Measurements from ENCODE around the gene FBXO24.

The FBXO24 gene

GRCh38 chr7:100629117-100629716, 43.1 kb downstream of the FBXO24 start:
- no peak overlapping the region for H3K4me3 ChIP-seq (ENCODE audit: low read length)
- TF ChIP-seq CTCF (conservative IDR thresholded peaks at IDR 0.05; ENCODE audit: low read depth, low read length) = peak; percentile 62
- no peak for DNase-seq (ENCODE audit: low read depth)

- H3K4me3 ChIP-seq (ENCODE audit: low read length) = no peak overlapping the region
- no peak for DNase-seq (ENCODE audit: low read depth)
- no peak for TF ChIP-seq CTCF (conservative IDR thresholded peaks at IDR 0.05; ENCODE audit: low read depth, low read length)
Measured at GRCh38 chr7:100630066-100630465, 43.9 kb downstream of the FBXO24 start.

- DNase-seq (ENCODE audit: low read depth) = no peak
- H3K4me3 ChIP-seq (ENCODE audit: low read length) = peak overlapping the region; percentile 33
- peak; percentile 46 for TF ChIP-seq CTCF (conservative IDR thresholded peaks at IDR 0.05; ENCODE audit: low read depth, low read length)
Measured at GRCh38 chr7:100632951-100633717, 47.0 kb downstream of the FBXO24 start.

GRCh38 chr7:100639995-100640516, 53.9 kb downstream of the FBXO24 start:
- no peak for TF ChIP-seq CTCF (conservative IDR thresholded peaks at IDR 0.05; ENCODE audit: low read depth, low read length)

GRCh38 chr7:100640517-100641440, 54.7 kb downstream of the FBXO24 start:
- no peak overlapping the region for H3K4me3 ChIP-seq (ENCODE audit: low read length)
- DNase-seq (ENCODE audit: low read depth) = no peak
- no peak for TF ChIP-seq CTCF (conservative IDR thresholded peaks at IDR 0.05; ENCODE audit: low read depth, low read length)

More at GRCh38 chr7:100639995-100640516, 53.9 kb downstream of the FBXO24 start:
- no peak overlapping the region for H3K4me3 ChIP-seq (ENCODE audit: low read length)
- DNase-seq (ENCODE audit: low read depth) = no peak

- no peak for TF ChIP-seq CTCF (conservative IDR thresholded peaks at IDR 0.05; ENCODE audit: low read depth, low read length)
- no peak for DNase-seq (ENCODE audit: low read depth)
- H3K4me3 ChIP-seq (ENCODE audit: low read length) = no peak within 1 kb of the TSS
Measured at GRCh38 chr7:100641463-100641859, 55.3 kb downstream of the FBXO24 start, which contains the start of gene TFR2. Gene TFR2 (minus strand): TSS chr7:100641552. CDS start chr7:100641509, 43 bp downstream.

Data from retinal pigment epithelial cell (primary cell).